Measurements from ENCODE around the gene AGMO.

DNA sequence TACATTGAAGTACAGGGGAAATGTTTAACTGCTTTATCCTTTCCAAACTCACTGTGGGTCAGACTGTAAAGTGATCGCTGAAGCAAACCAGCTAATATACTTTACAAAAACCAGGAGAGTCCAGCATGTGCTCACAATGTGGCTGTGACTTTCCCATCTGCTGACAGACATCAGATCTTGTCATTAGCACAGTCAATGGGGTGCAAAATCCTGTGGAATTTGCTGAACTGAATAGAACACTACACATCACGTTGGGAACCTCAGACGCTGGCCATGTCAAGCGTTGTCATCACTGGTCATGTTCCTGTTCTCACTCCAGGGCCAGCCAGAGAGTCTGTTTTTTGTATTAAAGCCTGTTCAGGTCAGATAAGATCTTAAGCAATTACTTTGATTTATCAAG lies 83.4 kb downstream of the AGMO start:
- TF ChIP-seq CTCF (IDR thresholded peaks at IDR 0.05) = no peak
- no peak for TF ChIP-seq POLR2AphosphoS5 (IDR thresholded peaks at IDR 0.05)

All from breast epithelium (tissue), 3 donors.